Measurements from ENCODE around the gene ADGRE2. TPM values are rescaled to one million over a fixed set of nuclear protein-coding genes. Genes with fewer than 3 reads are reported as not detected.
"Not testable (repeated sequence)": the region's sequence is repeated elsewhere in the genome, so short reads cannot be mapped to it uniquely, and the experiment has no call there.

The ADGRE2 gene
- total and polyA plus RNA-seq, 2 donors (not counting 3 experiments of a cell fraction or from before 2014, with no cell fraction given) = not detected

GRCh38 chr19:14774373-14774772 lies 4.0 kb downstream of the ADGRE2 start:
- ChIA-PET POLR2A (no interaction called here), CTCF (interaction anchor here (1.0 kb wide), 1 partner anchor 12 kb away, joined by 4 read pairs; no protein-coding TSS in a partner anchor)
- H3K36me3 ChIP-seq (ENCODE audit: control insufficient read depth in 2 of 2, extremely low read depth in 1 of 2, insufficient read depth in 2 of 2, low read length in 2 of 2) = no peaks in the 10 kb centered on the region
- no peak overlapping the region for H3K4me2 ChIP-seq (ENCODE audit: insufficient read depth, low read length)
- no peak overlapping the region for H3K4me3 ChIP-seq (replicated peaks in 1 of 3; ENCODE audit: insufficient read depth in 1 of 3, low read depth in 1 of 3, low read length in 3 of 3)
- intact Hi-C loops (cut with micrococcal nuclease) (no loop called here), dilution Hi-C loops (cut with MboI; ENCODE audit: extremely low pct_ligation_motif_present, low sequenced_read_pairs) (no loop called here)
- H3K9me1 ChIP-seq (replicated peaks; ENCODE audit: control insufficient read depth, extremely low read depth, insufficient read depth, low read length) = no peaks in the 10 kb centered on the region
- H3K27ac ChIP-seq (ENCODE audit: insufficient read depth, low read depth, low read length) = no peak overlapping the region
- no peaks in the 10 kb centered on the region for H3K27me3 ChIP-seq (ENCODE audit: control insufficient read depth in 2 of 2, insufficient read depth in 2 of 2, low read length in 2 of 2)
- no TSS peak for BruUV-seq (replicated peaks)
- no peak overlapping the region for H3K9ac ChIP-seq (replicated peaks; ENCODE audit: extremely low read depth, insufficient read depth, low read length)
- TF ChIP-seq JUN (IDR thresholded peaks at IDR 0.05; ENCODE audit: borderline replicate concordance, insufficient read depth, insufficient read length, low read depth) (no peak), EZH2 (IDR thresholded peaks at IDR 0.05; ENCODE audit: borderline replicate concordance, low read depth, low read length, severe bottlenecking) (no peak), MAX (IDR thresholded peaks at IDR 0.05; ENCODE audit: insufficient read depth, insufficient read length) (no peak), FOS (IDR thresholded peaks at IDR 0.05; ENCODE audit: borderline replicate concordance, insufficient read depth, low read length) (no peak), MYC (IDR thresholded peaks at IDR 0.05; ENCODE audit: low read depth, low read length) (no peak), GATA2 (IDR thresholded peaks at IDR 0.05; ENCODE audit: insufficient read depth, insufficient read length, low read depth, low read length) (no peak), POLR2AphosphoS5 (IDR thresholded peaks at IDR 0.05; ENCODE audit: insufficient read depth, low read depth, low read length) (no peak), POLR2A (IDR thresholded peaks at IDR 0.05; ENCODE audit: low read depth, low read length) (no peak), CTCF (IDR thresholded peaks at IDR 0.05; ENCODE audit: extremely low read depth in 1 of 2, insufficient read depth in 1 of 2, low read depth in 1 of 2, low read length in 2 of 2) (no peak)
- no peaks in the 10 kb centered on the region for H3K79me2 ChIP-seq (ENCODE audit: control insufficient read depth, insufficient read depth, low read length)
- H4K20me1 ChIP-seq (replicated peaks; ENCODE audit: control insufficient read depth, extremely low read depth, insufficient read depth, low read length) = no peaks in the 10 kb centered on the region
- FAIRE-seq (no peak), DNase-seq (ENCODE audit: low read depth, low spot score) (no peak)
- H2AFZ ChIP-seq (ENCODE audit: low read depth, low read length) = no peak overlapping the region
- H3K9me3 ChIP-seq (replicated peaks; ENCODE audit: control insufficient read depth, insufficient read depth, low read length) = no peaks in the 10 kb centered on the region
- no peaks in the 10 kb centered on the region for H3K4me1 ChIP-seq (ENCODE audit: control insufficient read depth, extremely low read depth, insufficient read depth, low read length)

- intact Hi-C loops (cut with micrococcal nuclease); BruUV-seq (replicated peaks); dilution Hi-C loops (cut with MboI; ENCODE audit: extremely low pct_ligation_motif_present, low sequenced_read_pairs): not testable (repeated sequence)
Measured at GRCh38 chr19:14773722-14774121, 4.6 kb downstream of the ADGRE2 start.

More at GRCh38 chr19:14773722-14774121, 4.6 kb downstream of the ADGRE2 start:
- POLR2A ChIA-PET; H3K9me1 ChIP-seq (replicated peaks; ENCODE audit: control insufficient read depth, extremely low read depth, insufficient read depth, low read length); H3K79me2 ChIP-seq (ENCODE audit: control insufficient read depth, insufficient read depth, low read length); H3K27me3 ChIP-seq (ENCODE audit: control insufficient read depth in 2 of 2, insufficient read depth in 2 of 2, low read length in 2 of 2); FAIRE-seq; H3K4me2 ChIP-seq (ENCODE audit: insufficient read depth, low read length); H3K9me3 ChIP-seq (replicated peaks; ENCODE audit: control insufficient read depth, insufficient read depth, low read length); H3K4me1 ChIP-seq (ENCODE audit: control insufficient read depth, extremely low read depth, insufficient read depth, low read length); H4K20me1 ChIP-seq (replicated peaks; ENCODE audit: control insufficient read depth, extremely low read depth, insufficient read depth, low read length); DNase-seq (ENCODE audit: low read depth, low spot score); CTCF ChIA-PET; H3K27ac ChIP-seq (ENCODE audit: insufficient read depth, low read depth, low read length); H3K9ac ChIP-seq (replicated peaks; ENCODE audit: extremely low read depth, insufficient read depth, low read length); H3K36me3 ChIP-seq (ENCODE audit: control insufficient read depth in 2 of 2, extremely low read depth in 1 of 2, insufficient read depth in 2 of 2, low read length in 2 of 2); H3K4me3 ChIP-seq (replicated peaks in 1 of 3; ENCODE audit: insufficient read depth in 1 of 3, low read depth in 1 of 3, low read length in 3 of 3); H2AFZ ChIP-seq (ENCODE audit: low read depth, low read length): not testable (repeated sequence)

Data from endothelial cell of umbilical vein (primary cell).